NCI-H1105 (cell line): ENCODE measurements around the gene PTH2.

Experiments used
- DNase-seq: peaks from one replicate; lab custom pipeline; 2025; lab: John Stamatoyannopoulos, UW

Gene PTH2

DNA sequence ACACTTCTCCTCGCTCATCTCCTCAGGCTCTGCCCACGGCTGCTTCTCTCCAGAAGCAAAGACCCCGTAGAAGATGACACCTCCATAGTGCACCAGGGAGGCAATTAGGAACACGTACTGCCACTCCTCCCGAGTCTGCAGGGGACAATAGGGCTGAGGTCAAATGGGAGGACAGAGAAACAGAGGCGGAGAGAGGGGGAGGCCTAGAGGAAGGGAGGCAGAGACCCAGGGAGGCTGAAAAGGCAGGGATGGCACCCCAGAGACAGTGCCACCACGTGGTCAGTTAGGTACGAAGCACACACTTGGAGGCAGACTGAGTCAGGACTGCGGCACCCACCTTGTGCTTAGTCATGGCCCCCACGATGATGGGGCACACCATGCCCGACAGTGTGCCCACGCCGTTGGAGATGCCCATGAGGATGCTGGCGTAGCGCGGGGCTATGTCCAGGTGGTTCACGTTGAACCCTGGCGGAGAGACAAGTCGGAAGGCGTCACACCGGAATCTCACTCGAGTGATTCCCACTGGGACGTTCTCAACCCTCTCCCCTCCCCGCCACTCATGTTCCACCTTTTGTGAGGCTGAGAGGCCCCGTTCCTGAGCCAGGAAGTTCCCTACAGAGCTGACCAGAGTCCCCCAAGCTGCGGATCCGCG is 7.6 kb upstream of the PTH2 start:
- no peak for DNase-seq

DNA sequence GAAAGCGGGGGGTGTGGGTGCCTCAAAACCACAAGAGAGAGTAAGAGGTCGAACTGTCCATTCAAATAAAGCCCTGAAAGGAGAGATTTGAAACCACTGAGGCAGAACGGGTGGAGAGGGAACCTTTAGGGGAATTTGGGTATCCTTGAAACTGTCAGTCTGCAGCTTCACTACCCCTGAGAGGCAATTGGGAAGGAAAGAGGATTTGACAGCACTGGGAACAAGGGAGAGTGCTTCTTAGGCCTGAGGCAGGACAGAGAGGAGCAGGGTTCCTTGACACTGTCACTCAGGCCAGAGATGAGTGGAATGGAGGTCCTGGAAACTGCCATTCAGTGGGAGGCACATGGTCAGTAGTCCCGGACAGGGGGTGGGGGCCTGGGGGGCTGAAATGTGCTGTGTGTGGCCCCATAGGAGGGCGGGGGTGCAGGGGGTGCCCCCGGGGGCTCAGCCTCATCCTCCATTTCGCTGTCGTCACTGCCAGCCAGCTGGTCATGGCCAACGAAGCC is 7.0 kb upstream of the PTH2 start:
- no peak for DNase-seq

DNA sequence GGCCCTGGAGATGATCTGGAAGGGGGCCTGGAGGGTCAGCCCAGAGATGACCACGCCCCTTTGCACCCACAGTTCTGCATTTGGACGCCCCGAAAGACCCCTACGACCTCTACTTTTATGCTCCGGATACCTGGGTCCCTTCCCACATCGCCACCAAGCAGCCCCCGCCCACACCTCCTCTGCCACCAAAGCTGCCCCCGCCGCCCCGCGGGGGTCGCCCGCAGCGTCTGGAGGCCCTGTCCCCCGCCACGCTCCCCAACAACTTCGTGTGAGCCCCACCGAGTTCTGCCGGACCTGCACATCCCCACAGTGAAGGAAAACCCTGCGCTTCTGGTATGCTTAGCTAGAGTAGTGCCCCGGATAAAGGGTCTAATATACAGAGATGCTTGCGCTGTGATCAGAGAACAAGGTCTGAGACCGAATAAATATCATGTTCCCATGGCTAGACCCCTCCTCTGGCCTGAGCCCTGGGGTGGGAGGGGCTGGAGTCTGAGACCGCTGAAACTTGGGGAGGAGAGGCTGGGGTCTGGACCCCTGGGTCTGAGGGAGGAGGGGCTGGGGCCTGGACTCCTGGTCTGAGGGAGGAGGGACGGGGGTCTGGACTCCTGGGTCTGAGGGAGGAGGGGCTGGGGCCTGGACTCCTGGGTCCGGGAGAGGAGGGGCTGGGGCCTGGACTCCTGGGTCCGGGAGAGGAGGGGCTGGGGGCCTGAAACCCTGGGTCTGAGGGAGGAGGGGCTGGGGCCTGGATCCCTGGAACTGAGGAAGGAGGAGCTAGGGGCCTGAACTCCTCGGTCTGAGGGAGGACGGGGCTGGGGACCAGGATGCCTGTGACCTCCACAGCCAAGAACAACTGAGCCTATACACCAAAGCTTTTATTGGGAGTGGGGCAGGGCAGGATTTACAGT is 5.6 kb upstream of the PTH2 start:
- DNase-seq = no peak

DNA sequence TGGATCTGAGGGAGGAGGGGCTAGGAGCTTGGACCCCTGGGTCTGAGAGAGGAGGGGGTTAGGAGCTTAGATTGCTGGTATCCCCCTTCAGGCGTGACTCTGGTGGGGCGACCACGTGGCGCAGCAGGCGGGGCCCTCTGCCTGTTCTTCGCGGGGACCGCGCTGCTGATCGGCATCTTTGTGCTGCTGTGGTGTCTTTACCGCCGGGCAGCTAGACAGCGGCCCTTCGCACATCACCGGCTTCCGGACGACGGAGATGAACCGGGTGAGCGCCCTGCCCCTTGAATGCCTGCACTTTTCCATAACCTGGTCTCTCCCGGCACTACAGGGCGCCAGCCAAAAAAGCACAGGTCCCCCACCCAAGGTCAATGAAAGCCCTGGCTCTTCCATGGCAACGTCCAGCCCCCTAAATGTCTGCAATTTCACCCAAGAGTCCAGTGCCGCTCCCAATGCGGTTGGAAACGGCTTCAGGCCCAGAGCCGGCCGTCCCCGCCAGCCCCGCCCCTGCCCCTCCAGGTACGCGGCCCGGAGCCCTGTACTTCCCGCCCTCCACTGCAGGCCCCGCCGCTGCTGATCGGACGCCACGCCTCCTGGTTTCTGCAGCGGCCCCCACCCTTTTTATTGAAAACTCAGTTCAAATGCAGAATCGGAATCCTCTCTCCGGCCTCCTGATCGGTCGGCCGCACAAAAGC is 4.8 kb upstream of the PTH2 start:
- no peak for DNase-seq

DNA sequence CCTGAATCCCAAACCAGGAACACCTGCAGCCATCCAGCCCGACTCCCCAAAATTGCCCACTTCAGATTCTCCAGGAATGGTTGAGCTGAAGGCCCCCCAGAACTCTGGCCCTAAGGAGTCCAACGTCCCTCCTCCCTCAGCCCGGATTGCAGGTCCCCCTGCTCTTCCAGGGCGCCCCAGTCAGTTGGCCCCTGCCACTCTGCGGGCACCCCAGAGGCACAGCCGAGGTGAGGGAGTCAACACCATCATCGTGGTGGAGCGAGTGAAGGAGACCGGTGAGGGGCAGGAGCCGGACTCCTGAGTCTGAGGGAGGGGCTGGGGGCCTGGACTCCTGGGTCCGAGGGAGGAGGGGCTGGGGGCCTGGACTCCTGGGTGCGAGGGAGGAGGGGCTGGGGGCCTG is 4.1 kb upstream of the PTH2 start:
- DNase-seq = no peak

DNA sequence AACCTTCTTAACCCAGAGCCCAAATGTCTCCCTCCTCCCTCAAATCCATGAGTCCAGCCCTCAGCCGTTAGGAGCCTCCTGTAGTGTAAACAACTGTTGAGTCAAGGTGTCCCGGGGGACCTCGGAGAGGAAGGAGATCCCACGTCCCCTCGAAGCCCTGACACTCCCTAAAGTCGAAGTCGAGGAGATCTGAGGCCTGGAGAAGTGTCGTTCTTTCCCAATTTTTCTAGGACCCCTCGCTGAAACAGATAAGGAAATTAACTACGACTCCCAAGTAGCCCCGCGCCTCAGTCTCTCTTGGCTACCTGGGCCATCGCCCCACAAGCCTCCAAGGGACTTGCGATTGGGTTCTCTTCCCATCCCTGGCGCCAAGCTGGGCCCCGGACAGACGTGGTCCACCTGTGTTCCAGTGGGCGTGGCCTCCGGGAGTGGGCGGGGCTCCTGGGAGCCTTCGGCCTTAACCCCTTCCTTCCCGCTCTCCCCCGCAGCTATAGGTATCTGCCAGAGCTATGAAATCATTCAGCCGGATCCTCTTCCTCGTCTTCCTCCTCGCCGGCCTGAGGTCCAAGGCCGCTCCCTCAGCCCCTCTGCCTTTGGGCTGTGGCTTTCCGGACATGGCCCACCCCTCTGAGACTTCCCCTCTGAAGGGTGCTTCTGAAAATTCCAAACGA is 2.8 kb upstream of the PTH2 start:
- no peak for DNase-seq

DNA sequence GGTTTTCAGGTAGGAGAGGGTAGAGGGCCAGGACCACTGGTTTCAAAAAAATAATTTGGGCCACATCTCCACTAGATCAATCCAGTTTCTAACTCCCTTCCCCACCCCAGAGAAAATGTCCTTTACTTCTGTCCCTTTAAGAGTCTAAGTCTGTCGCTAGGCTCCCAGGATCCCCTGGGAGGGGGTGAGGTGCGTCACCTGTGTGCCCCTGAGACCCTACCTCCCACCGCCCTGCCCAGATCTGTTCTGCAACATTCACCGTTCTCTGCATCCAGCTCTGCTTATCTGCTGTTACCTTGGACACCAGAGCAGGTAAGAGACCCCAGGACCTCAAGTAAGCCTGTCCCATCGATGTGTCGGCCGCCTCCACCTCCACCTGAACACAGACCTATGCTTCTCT is 1.9 kb upstream of the PTH2 start, which contains the start of gene GFY:
Gene GFY, plus strand, starts transcription at position 211 of the 400 bp plus-strand sequence. CDS start 1,043 bp downstream, outside the sequence.
- no peak for DNase-seq

DNA sequence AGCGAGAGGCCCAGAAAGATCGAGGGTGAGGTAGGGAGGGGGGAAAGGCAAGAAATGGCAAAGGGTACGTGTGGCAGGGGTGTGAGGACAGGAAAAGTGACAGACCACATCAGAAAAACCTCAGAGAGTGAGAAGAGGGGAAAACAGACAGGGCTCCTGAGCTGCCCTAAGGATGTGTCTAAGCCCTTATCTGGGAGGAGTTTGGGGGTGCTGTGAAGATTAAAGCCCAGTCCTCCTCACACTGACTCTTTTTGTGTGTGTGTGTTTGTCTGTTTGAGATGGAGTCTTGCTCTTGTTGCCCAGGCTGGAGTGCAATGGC is 703 bp upstream of the PTH2 start:
- no peak for DNase-seq

DNA sequence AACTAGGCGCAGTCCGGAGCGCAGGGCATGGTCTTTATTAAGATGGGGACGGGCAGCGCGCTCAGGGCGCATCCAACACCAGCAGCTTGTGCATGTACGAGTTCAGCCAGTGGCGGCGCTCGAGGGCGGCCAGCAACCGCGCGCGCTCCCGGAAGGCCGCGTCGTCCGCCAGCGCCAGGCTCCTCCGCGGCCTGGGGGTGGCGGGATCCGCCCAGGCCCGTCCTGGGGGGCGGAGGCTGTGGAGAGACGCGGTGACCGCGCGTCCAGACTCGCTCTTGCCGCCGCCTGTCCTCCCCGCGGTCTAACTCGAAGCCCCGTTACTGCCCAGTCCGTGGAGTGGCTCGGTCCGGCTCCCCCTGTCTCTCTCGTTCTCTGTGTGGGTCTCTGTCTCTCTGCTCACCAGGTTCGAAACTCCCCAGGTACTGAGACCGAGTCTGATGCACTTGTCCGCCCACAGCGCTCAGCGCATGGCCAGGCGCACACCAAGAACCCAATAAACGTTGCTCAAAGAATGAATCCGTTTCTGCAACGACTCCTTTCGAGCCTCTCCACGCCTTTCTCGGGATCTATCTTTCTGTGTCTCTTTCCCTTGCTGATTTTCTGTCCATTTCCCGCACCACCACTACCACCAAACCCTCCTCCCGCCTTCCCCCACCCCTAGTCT is 702 bp downstream of the PTH2 start:
- DNase-seq = peak; percentile 17

DNA sequence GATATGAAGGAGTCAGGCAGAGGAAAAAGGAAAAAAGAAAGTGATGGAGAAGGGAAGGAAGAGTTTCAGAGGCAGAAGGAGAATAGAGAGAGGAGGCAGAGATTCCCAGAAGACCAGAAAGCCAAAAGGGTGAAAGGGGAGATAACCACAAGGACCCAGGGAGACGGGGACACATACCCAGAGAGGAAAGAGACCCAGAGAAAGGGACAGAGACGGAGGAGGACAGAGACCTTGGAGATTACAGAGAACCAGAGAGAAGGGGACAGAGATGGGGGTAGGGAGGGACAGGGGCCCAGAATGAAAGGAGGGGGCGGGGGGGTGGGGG is 1.4 kb downstream of the PTH2 start:
- no peak for DNase-seq

DNA sequence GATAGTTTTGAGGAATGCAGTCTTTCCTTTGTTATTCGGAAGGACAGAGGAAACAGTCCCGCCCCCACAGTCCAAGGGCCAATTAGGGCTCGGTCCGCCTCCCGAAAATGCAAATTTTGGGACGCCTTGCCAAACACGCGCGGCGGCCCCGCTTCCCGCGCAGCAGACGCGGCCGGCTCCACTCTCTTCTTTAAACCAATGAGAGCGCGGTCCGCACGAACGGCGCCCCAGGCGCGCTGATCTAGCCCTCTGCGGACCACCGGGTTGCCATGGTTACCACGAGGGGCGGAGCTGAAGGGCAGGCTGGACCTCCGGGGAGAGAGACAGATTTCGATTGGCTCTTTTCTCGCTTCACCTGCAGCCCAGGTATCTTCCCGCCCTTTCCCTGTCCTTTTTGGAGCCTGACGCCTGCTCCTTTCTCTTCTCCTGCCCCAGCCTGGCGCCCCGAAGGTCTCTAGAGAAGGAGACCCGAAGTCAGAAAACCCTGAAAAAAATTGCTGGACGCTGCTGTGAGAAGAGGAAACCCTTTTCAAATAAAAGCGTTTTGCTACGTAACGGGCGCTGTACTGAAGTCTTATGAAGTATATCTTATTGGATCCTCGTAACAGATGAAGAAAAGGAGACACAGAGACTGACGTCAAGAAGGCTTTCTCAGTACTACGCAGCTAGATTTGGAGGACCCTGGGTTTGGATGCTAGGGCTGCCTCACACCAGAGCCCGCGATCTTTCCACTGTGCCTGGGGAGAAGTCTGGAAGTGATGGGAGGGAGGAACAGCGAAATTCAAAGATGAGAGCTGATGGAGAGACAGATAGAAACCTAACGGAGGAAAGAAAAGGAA is 2.0 kb downstream of the PTH2 start:
- peak; percentile 96 for DNase-seq

DNA sequence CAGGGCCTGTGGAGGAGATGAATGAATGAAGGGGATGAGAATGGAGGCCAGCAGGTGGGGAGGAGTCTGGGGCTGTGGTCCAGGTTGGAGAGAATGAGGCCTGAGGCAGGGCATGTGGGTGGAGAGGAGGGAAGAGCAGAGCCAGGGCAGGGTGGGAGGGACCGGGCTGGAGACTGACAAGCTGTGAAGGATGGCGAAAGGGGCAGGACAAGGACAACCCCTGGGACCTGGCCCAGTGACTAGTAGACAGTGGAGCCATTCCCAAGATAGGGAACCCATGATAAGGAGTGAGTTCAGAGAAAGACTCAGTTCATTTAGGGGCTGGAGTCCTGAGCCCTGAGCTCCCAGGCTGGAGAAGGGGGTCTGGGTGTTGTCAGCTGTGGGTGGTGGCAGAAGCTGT is 3.0 kb downstream of the PTH2 start:
- no peak for DNase-seq

DNA sequence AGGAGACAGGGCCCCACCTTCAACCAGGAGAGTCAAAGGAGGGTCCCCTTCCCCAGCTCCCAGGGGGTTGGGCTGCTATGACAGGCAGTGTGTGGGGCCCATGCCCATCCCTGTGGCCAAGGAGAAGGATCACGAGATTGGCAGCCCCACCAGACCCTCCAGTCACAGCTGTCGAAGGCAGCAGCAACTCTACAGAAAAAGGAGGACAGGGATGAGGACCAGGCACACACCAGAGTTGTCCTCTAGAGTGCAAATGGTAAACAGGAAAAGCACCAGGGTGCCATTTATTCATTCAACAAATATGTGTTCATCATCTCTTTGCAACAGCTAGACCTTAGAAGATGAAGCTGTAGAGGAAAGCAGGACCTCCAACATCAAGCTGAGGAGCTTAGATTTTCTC is 4.1 kb downstream of the PTH2 start:
- DNase-seq = no peak

DNA sequence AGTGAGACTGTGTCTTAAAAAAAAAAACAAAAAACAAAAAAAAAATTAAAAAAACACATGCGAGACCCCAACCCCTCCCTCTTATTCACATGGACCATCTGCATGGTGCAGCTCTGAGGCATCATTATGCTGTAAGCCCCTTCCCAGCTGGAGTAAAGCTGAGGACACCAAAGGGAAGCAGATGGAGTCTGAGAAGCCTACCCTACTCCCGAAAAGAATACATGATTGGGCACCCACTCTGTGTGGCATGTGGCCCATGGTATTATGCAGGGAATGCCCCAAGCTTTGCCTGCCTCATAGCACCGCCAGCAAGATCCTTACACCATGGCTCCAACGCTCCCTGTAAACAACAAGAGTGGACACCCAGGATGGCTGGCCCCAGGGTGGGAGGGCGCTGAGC is 4.7 kb downstream of the PTH2 start:
- no peak for DNase-seq

DNA sequence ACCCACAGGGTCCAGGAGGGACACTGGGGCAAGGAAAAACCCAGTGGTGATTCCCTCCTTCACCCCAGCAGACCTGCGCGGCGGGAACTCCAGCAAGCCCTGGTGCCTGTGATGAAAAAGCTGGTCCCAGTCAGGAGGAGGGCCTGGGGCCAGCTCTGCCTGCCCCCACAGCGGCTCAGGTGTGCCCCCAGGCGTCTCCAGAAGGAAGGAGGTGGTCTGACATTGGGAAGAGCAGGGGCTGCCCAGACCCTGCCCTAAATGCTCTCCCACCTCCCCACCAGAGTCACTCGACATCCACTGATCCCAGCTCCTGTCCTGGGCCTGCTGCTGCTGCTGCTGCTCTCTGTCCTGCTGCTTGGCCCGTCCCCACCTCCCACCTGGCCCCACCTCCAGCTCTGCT is 6.2 kb downstream of the PTH2 start:
- DNase-seq = no peak

DNA sequence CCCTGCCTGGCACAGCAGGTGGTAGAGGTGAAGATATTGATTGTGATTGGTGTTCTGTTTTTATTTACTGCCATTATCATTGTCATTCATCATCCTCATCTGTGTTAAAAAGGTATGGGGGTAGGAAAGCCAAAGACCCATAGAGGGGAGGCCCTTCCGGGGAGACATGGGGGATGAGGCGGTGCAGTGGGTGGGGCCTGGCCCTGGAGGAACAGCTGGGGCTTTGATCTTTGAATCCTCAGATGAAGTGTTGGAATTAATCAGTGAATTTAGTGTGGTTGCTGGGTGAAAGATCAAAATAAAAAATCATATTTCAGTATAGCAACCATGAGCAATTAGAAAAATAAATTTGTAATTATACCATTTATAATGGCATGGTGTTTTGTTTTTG is 7.4 kb downstream of the PTH2 start:
- DNase-seq = no peak

DNA sequence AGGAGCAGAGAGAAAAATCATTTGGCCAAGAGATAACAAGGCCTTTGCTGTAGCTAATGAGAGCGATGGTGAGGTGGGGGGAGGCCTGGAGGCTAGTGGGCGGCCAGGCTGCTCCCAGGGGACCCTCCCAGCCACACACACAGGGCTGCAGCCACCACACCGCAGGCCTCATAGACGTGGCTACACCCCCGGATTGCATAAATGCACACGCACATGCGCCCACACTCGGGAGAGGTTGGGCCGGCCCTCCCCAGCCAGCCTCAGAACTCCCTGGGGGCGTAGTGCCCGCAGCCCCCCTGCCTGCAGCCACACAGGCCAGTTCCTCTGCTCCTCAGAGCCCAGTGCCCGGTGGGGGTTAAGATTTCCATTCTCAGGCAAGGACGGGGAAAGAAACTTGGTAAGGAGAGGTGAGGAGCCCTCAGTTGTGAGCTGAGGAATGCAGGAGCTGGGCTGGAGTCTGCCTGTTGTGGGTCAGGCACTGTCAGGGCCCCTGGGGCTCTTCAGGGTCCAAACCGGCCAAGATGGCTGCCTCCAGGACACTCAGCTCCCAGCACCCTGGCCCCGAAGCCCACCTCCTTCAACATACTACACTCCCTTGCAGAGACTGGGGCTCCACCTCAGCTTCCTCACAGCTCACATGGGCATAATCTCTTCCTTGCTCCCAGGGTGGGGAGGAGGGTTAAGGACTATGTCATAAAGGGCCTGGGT is 8.0 kb downstream of the PTH2 start:
- DNase-seq = no peak

DNA sequence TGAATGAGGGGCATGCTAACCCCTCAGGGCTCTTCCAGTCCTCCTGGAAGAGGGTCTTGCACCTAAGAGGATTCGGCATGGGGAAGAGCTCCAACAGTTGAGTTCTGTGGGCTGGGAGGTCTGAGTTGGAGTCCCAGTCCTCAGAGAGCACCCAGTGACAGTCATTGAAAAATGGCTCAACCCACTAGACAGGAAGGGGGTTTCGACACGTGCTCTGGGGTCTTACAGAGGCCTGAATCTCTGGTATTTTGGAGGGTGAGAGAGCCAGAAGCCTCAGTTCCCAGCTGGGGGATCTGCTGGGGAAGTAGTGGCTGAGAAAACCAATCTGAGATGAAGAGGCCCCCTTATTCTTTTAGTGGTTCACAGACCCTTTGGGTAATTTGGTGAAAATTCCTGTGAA is 9.0 kb downstream of the PTH2 start:
- DNase-seq = no peak

DNA sequence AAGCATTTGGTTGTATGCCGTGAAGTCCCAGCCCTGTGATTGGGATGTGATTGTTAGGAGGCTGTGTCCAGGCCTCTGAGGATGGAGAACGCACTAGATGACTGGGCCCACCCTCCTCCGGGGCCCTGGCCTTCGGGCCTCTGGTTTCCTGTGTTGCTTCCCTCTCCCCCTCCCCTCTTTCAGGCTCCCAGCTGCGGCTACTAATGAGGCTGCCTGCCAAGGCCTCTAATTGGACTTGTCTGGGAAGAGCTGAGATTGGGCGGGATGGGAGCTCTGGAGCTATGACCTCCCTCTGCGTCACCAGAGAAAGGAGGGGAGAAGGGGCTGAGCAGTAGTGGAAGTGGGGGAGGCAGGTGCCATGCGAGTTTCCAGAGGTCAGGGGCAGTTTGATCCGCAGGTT is 9.9 kb downstream of the PTH2 start:
- no peak for DNase-seq

DNA sequence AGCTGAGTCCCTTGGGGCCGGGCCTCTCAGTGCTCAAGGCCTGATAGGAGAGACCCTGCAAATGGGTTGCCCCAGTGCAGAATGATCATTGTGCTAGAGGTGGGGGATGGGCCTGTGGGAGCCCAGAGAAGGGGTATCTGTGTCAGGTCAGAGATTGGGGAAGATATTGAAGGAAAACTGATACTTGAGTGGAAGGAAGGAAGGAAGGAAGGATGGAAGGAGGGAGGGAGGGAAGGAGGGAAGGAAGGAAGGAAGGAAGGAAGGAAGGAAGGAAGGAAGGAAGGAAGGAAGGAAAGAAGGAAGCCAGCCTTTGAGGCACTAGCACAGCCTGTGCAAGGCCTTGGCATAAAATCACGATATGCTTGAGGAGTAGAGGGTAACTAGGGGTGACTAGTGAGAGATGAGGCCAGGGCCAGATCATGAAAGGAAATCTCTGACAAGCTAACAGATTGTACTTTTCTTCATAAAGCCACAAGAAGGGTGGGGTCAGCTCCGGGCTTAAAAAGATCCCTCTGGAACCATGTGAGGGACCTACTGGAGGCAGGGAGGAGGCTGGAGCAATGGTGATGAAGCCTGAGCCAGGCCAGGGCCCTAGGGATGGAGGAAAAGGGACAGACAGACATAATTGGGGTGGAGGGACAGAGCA is 11.4 kb downstream of the PTH2 start:
- DNase-seq = no peak
